Large intestine (tissue), 3 donors: ENCODE data around the gene AVPR2. TPM values are rescaled to one million over a fixed set of nuclear protein-coding genes. Genes with fewer than 3 reads are reported as not detected.

ENCODE experiments used
- DNase-seq, 2 donors: peaks; one replicate each; pipeline versions ENCODE4 v3.0.0 to v3.0.0-alpha.2; 2013
- H3K27ac ChIP-seq: one replicate; pipeline ENCODE4 v1.5.1; 2013; ENCODE audit warnings: low read length
- H3K27me3 ChIP-seq: 2 replicates; pipeline ENCODE4 v1.6.1; 2013; ENCODE audit warnings: low read length; ENCODE audit not compliant: control insufficient read depth, insufficient read depth
- H3K36me3 ChIP-seq: 2 replicates; pipeline ENCODE4 v1.6.1; 2013; ENCODE audit warnings: low read length; ENCODE audit not compliant: control insufficient read depth, insufficient read depth
- H3K4me1 ChIP-seq: one replicate; pipeline ENCODE4 v1.6.1; 2013; ENCODE audit warnings: low read length; ENCODE audit not compliant: control insufficient read depth, insufficient read depth
- H3K4me3 ChIP-seq: one replicate; pipeline ENCODE4 v1.5.1; 2013; ENCODE audit warnings: low read length
- H3K9me3 ChIP-seq: one replicate; pipeline ENCODE4 v1.6.1; 2013; ENCODE audit warnings: mild to moderate bottlenecking, low read depth, low read length, moderate library complexity; ENCODE audit not compliant: control insufficient read depth
- WGBS: methylation state at CpG from one replicate; pipeline ENCODE4 v1.1.5; 2013; ENCODE audit warnings: low lambda C conversion rate; ENCODE audit not compliant: insufficient coverage; 5-methylcytosine and 5-hydroxymethylcytosine counted together
- polyA plus RNA-seq: library from polyadenylated mRNA; unstranded; fragments of 120-200 nt; gene quantifications from one replicate; pipeline ENCODE4 v1.2.1, GENCODE V29; 2013

The AVPR2 gene
- polyA plus RNA-seq, 1 donor, result 0.28 TPM

DNA sequence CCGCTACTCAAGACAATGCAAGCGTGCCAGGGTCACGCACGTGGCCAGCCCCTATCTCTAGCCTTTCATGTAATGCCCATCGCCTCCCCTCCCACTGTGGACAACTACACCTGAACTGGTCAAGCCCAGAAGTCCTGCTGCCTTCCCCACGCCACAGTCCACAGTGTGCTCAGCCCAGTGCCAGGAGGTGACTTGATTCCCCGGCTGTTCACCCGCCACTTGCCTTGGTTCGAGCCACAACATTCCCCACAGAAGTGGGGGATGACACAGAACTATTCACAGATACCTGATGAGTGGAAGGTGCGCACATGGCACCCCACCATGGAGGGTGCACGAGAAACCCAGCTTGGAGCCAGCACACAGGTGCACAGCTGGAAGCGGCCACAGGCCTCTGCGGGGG, 14.8 kb downstream of the AVPR2 start:
- H3K4me1 ChIP-seq, result peaks cover 8% of the 10 kb centered on the region
- H3K27ac ChIP-seq, result no peak overlapping the region
- DNase-seq, result no peak
- H3K9me3 ChIP-seq, result no peaks in the 10 kb centered on the region
- no peaks in the 10 kb centered on the region for H3K27me3 ChIP-seq
- no peak overlapping the region for H3K4me3 ChIP-seq
- no CpG with 5 or more reads among the region's 13 CpGs for WGBS
- H3K36me3 ChIP-seq, result no peaks in the 10 kb centered on the region

GRCh38 chrX:153920546-153920945, 16.1 kb downstream of the AVPR2 start:
- Histone ChIP-seq H3K27me3 (no peaks in the 10 kb centered on the region), H3K9me3 (no peaks in the 10 kb centered on the region), H3K27ac (no peak overlapping the region), H3K4me1 (peaks cover 16% of the 10 kb centered on the region), H3K4me3 (no peak overlapping the region), H3K36me3 (no peaks in the 10 kb centered on the region)
- WGBS, result no CpG with 5 or more reads among the region's 14 CpGs
- DNase-seq, result no peak

- Histone ChIP-seq H3K27ac (peak overlapping the region; percentile 29), H3K36me3 (no peaks in the 10 kb centered on the region), H3K4me3 (no peak overlapping the region), H3K27me3 (no peaks in the 10 kb centered on the region), H3K4me1 (peaks cover 20% of the 10 kb centered on the region), H3K9me3 (no peaks in the 10 kb centered on the region)
- no CpG with 5 or more reads among the region's 16 CpGs for WGBS
- no peak for DNase-seq
These were observed 16.6 kb downstream of the AVPR2 start for GRCh38 chrX:153921070-153921469.

- no peaks in the 10 kb centered on the region for H3K36me3 ChIP-seq
- H3K4me3 ChIP-seq, result no peak overlapping the region
- WGBS, result no CpG with 5 or more reads among the region's 40 CpGs
These were observed 17.3 kb downstream of the AVPR2 start for GRCh38 chrX:153921511-153922446.

GRCh38 chrX:153922932-153923857, 18.7 kb downstream of the AVPR2 start:
- no peak overlapping the region for H3K27ac ChIP-seq

More at GRCh38 chrX:153921511-153922446, 17.3 kb downstream of the AVPR2 start:
- Histone ChIP-seq H3K9me3 (no peaks in the 10 kb centered on the region), H3K27me3 (no peaks in the 10 kb centered on the region), H3K27ac (peak overlapping the region; percentile 29), H3K4me1 (peaks cover 25% of the 10 kb centered on the region)
- DNase-seq, result no peak

DNA sequence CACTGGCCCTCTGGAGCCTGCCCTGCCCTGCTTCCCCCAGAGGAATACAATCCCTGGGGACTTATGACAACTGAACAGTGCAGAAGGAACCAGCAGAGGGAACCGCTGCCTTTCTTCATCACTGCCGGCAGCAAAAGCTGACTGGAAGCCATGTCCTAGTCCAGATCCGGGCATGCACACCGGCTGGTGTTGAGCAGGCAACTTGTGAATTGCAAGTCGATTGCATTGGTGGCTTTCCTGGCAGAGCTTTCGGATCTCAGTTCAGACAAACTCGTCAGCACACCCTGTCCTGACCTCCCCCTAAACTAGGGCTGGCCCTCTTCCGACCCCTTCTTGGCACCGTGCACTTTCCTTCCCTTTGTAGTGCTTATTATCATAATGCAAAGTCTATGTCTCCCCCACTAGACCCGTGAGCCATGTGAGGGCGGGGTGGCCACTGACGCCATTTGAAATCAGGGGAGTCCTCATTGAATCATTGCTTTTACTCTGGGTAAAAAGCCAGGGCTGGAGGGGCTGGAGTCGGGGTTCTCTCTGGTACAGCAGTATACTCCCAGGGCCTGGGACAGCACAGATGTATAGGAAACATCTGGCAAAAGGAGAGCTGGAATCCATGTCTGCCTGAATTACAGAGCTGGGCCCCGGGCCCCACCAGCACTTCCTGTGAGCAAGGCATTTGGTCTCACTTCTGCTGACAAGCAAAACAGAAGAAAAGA, 19.8 kb downstream of the AVPR2 start:
- H3K4me1 ChIP-seq, result peaks cover 36% of the 10 kb centered on the region
- no peak overlapping the region for H3K27ac ChIP-seq
- H3K4me3 ChIP-seq, result no peak overlapping the region
- no peaks in the 10 kb centered on the region for H3K36me3 ChIP-seq
- no peaks in the 10 kb centered on the region for H3K9me3 ChIP-seq
- DNase-seq, result peak in 1 of 2 donors; percentile 42
- no peaks in the 10 kb centered on the region for H3K27me3 ChIP-seq
- WGBS, result no CpG with 5 or more reads among the region's 14 CpGs

More at GRCh38 chrX:153922932-153923857, 18.7 kb downstream of the AVPR2 start:
- no peak overlapping the region for H3K4me3 ChIP-seq
- no peaks in the 10 kb centered on the region for H3K27me3 ChIP-seq
- H3K4me1 ChIP-seq, result peaks cover 29% of the 10 kb centered on the region
- WGBS, result no CpG with 5 or more reads among the region's 25 CpGs
- no peak for DNase-seq
- H3K9me3 ChIP-seq, result no peaks in the 10 kb centered on the region
- H3K36me3 ChIP-seq, result no peaks in the 10 kb centered on the region

DNA sequence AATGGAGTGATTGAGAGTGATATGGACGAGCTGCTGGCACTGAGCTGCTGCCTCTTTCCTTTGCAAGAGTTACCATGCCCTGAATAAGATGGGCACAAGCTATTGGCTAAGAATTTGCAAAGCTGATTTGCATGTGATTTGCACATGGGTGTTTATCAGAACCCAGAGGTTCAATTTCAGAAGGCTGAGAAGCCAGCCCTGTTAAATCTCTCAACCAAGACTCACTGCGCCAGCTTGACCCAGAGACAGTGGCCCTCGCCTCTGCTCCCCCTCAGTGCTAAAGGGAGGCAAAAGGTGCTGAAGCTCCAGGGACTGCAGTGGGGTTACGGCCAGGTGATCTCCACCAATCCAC, 20.9 kb downstream of the AVPR2 start:
- DNase-seq, result no peak
- no peaks in the 10 kb centered on the region for H3K9me3 ChIP-seq
- peaks cover 38% of the 10 kb centered on the region for H3K4me1 ChIP-seq
- H3K36me3 ChIP-seq, result peaks cover 8% of the 10 kb centered on the region
- WGBS, result no CpG with 5 or more reads among the region's 4 CpGs
- H3K27ac ChIP-seq, result peak overlapping the region; percentile 38
- H3K4me3 ChIP-seq, result peak overlapping the region; percentile 35
- H3K27me3 ChIP-seq, result no peaks in the 10 kb centered on the region

DNA sequence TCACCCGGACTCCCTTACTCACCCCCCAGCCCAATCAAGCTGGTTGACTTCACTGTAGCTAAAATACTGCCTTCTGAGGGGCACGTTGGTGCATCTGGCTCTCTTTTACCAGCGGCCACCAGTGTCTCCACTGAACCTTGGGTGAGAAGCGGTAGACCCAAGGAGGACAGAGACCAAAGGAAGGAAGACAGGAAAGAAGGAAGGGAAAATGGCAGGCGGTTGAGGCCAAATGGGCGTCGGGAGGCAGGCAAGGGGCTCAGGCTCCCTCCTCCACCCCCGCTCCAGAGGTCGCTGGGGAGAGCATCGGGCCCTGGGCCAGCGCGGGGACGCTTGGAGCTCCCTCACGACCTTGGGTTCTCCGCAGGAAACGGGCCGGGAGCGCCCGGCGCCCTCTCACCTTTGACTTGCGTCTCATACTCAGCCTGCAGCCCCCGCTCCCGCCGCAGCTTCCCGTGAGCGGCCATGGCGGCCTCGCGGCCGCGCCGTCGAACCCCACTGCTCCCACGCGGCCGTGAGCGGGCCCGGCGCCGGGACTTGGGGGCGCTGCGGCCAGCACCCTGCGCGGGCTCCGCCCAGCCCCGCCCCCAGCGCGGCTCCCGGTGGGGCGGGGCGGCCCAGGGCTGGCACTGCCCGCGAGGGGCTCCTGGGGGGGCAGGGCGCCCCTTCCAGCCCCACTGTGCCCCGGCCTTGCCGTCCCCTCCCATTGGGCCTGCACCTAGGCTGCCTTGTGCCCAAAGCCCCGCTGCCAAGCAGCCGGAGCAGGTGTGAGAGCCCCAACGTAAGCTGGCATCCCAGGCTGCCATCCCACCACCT, 21.5 kb downstream of the AVPR2 start, which contains the start of gene ARHGAP4:
ARHGAP4 (minus strand) TSS at position 526 of the 813 bp plus-strand sequence; CDS start at position 464, 62 bp downstream.
- WGBS, result no CpG with 5 or more reads among the region's 59 CpGs
- peak in 1 of 2 donors; percentile 40 for DNase-seq

DNA sequence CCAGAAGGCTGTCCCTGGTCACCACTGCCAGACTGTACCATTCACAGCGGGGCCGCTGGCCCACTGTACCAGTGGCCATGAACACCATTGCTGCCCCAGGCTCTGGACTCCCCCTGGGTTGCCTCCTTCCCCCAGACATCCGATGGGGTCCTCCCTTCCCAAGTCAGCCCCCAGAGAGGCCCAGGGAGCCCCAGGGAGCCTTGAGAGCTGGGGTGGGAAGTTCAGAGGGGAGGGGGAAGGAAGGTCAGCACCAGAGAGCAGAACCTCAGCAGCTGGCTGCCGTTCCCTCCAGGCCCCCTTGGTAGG, 22.0 kb downstream of the AVPR2 start:
- peak overlapping the region; percentile 90 for H3K27ac ChIP-seq
- H3K4me1 ChIP-seq, result peaks cover 38% of the 10 kb centered on the region
- H3K36me3 ChIP-seq, result peaks cover 18% of the 10 kb centered on the region
- H3K9me3 ChIP-seq, result no peaks in the 10 kb centered on the region
- no CpG with 5 or more reads among the region's 4 CpGs for WGBS
- no peaks in the 10 kb centered on the region for H3K27me3 ChIP-seq
- peak overlapping the region; percentile 64 for H3K4me3 ChIP-seq
- DNase-seq, result no peak

More for the DNA sequence above, 21.5 kb downstream of the AVPR2 start, which contains the start of gene ARHGAP4:
- peaks cover 13% of the 10 kb centered on the region for H3K36me3 ChIP-seq
- H3K27ac ChIP-seq, result peak within 1 kb of the TSS; percentile 90
- no peaks in the 10 kb centered on the region for H3K9me3 ChIP-seq
- peak within 1 kb of the TSS; percentile 64 for H3K4me3 ChIP-seq
- H3K4me1 ChIP-seq, result peaks cover 38% of the 10 kb centered on the region
- no peaks in the 10 kb centered on the region for H3K27me3 ChIP-seq
